Measurements from ENCODE around the gene EPM2A. TPM values are rescaled to one million over a fixed set of nuclear protein-coding genes. Genes with fewer than 3 reads are reported as not detected.
"Not testable (repeated sequence)": the region's sequence is repeated elsewhere in the genome, so short reads cannot be mapped to it uniquely, and the experiment has no call there.

The EPM2A gene
- total RNA-seq, 2 experiments from 2014 or later, result 6.4 to 8.5 TPM

GRCh38 chr6:145744619-145745018, 9.3 kb upstream of the EPM2A start:
- Mint-ChIP-seq H3K4me1 (ENCODE audit: low read depth) (peaks cover 3% of the 10 kb centered on the region), H3K27ac (no peak overlapping the region), H3K4me3 (no peak overlapping the region), H3K9me3 (no peaks in the 10 kb centered on the region), H3K36me3 (peaks cover 2% of the 10 kb centered on the region), H3K27me3 (no peaks in the 10 kb centered on the region)
- CTCF ChIA-PET, result no interaction called here
- intact Hi-C loops (cut with micrococcal nuclease), result no loop called here
- POLR2A ChIA-PET, result interaction anchor here (1.5 kb wide), 1 partner anchor 10 kb away, joined by 4 read pairs; the partner anchor contains the start of gene EPM2A
- DNase-seq, result no peak

GRCh38 chr6:145743332-145743731, 8.0 kb upstream of the EPM2A start:
- intact Hi-C loops (cut with micrococcal nuclease), result no loop called here
- ChIA-PET CTCF (no interaction called here), POLR2A (interaction anchor here (1.5 kb wide), 1 partner anchor 9 kb away, joined by 4 read pairs; the partner anchor contains the start of gene EPM2A)
- Mint-ChIP-seq H3K4me3 (no peak overlapping the region), H3K27me3 (no peaks in the 10 kb centered on the region), H3K27ac (no peak overlapping the region), H3K9me3 (no peaks in the 10 kb centered on the region), H3K4me1 (ENCODE audit: low read depth) (no peaks in the 10 kb centered on the region), H3K36me3 (peaks cover 2% of the 10 kb centered on the region)
- DNase-seq, result no peak

- H3K9me3 Mint-ChIP-seq; H3K4me1 Mint-ChIP-seq (ENCODE audit: low read depth); H3K27ac Mint-ChIP-seq; CTCF ChIA-PET; H3K4me3 Mint-ChIP-seq; POLR2A ChIA-PET; intact Hi-C loops (cut with micrococcal nuclease); DNase-seq; H3K27me3 Mint-ChIP-seq; H3K36me3 Mint-ChIP-seq: not testable (repeated sequence)
Observed at GRCh38 chr6:145742472-145742871, 7.2 kb upstream of the EPM2A start.

DNA sequence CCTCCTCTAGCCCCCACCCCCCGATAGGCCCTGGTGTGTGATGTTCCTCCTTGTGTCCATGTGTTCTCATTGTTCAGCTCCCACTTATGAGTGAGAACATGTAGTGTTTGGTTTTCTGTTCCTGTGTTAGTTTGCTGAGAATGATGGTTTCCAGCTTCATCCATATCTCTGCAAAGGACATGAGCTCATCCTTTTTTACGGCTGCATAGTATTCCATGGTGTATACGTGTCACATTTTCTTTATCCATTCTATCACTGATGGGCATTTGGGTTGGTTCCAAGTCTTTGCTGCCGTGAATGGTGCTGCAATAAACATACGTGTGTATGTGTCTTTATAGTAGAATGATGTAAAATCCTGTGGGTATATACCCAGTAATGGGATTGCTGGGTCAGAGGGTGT, 4.4 kb upstream of the EPM2A start:
- CTCF ChIA-PET; POLR2A ChIA-PET; DNase-seq; H3K9me3 Mint-ChIP-seq; H3K4me1 Mint-ChIP-seq (ENCODE audit: low read depth); H3K4me3 Mint-ChIP-seq; H3K27me3 Mint-ChIP-seq; H3K27ac Mint-ChIP-seq; H3K36me3 Mint-ChIP-seq: not testable (repeated sequence)
- intact Hi-C loops (cut with micrococcal nuclease), result loop anchor here (10.0 kb wide), 5 partner anchors 365 to 1465 kb away; partner anchors contain the start of gene STXBP5

- Mint-ChIP-seq H3K36me3 (no peaks in the 10 kb centered on the region), H3K27ac (no peak overlapping the region), H3K4me1 (ENCODE audit: low read depth) (peaks cover 10% of the 10 kb centered on the region), H3K4me3 (no peak overlapping the region), H3K9me3 (no peaks in the 10 kb centered on the region), H3K27me3 (no peaks in the 10 kb centered on the region)
- intact Hi-C loops (cut with micrococcal nuclease), result loop anchor here (10.0 kb wide), 5 partner anchors 363 to 1467 kb away; partner anchors contain the start of gene STXBP5
- DNase-seq, result no peak
- POLR2A ChIA-PET, result no interaction called here
- CTCF ChIA-PET, result no interaction called here
Observed at GRCh38 chr6:145738265-145738664, 2.9 kb upstream of the EPM2A start.

GRCh38 chr6:145736661-145737144, 1.4 kb upstream of the EPM2A start:
- H3K4me3 Mint-ChIP-seq, result peak overlapping the region; percentile 23
- no peaks in the 10 kb centered on the region for H3K9me3 Mint-ChIP-seq
- no peaks in the 10 kb centered on the region for H3K27me3 Mint-ChIP-seq
- intact Hi-C loops (cut with micrococcal nuclease), result loop anchor here (1.0 to 10.0 kb wide), 6 partner anchors 78 to 1468 kb away; partner anchors contain the start of genes FBXO30 and STXBP5
- H3K36me3 Mint-ChIP-seq, result no peaks in the 10 kb centered on the region
- peaks cover 14% of the 10 kb centered on the region for H3K4me1 Mint-ChIP-seq (ENCODE audit: low read depth)
- ChIA-PET POLR2A (interaction anchor here (0.6 to 1.4 kb wide), 2 partner anchors 227 to 1189 kb away, joined by 4 to 5 read pairs; partner anchors contain the start of gene SHPRH), CTCF (interaction anchor here (1.1 kb wide), 1 partner anchor 192 kb away, joined by 6 read pairs; no protein-coding TSS in a partner anchor)
- DNase-seq, result no peak
- peak overlapping the region; percentile 54 for H3K27ac Mint-ChIP-seq

- intact Hi-C loops (cut with micrococcal nuclease), result loop anchor here (1.0 to 10.0 kb wide), 6 partner anchors 230 to 1470 kb away; partner anchors contain the start of genes SHPRH and STXBP5
Observed at GRCh38 chr6:145734486-145735355, 599 bp downstream of the EPM2A start.

DNA sequence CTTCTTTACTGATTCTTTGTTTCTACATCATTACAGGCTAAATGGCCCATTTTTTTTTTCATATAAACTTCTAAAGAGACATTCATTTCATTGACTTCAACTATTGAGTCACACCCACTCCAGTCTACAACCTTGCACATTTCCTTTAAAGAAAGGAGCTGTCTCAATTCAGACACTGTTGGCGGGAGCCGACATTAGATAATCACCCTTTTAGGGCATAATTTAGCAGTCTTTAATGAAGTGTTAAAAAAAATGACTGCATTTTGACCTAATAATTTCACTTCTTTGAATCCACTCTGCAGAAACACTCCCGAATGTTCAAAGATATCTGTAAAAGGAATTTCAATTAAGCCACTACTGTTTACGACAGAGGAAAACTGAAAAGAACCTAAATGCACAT, 1.5 kb downstream of the EPM2A start:
- DNase-seq, result no peak
- H3K36me3 Mint-ChIP-seq, result peaks cover 11% of the 10 kb centered on the region
- peaks cover 13% of the 10 kb centered on the region for H3K9me3 Mint-ChIP-seq
- intact Hi-C loops (cut with micrococcal nuclease), result loop anchor here (10.0 kb wide), 5 partner anchors 359 to 1471 kb away; partner anchors contain the start of gene STXBP5
- H3K27ac Mint-ChIP-seq, result no peak overlapping the region
- CTCF ChIA-PET, result no interaction called here
- peaks cover 22% of the 10 kb centered on the region for H3K4me1 Mint-ChIP-seq (ENCODE audit: low read depth)
- H3K4me3 Mint-ChIP-seq, result peak overlapping the region; percentile 39
- no peaks in the 10 kb centered on the region for H3K27me3 Mint-ChIP-seq
- POLR2A ChIA-PET, result no interaction called here

More at GRCh38 chr6:145734486-145735355, 599 bp downstream of the EPM2A start:
- ChIA-PET POLR2A (interaction anchor here (0.7 to 2.2 kb wide), 8 partner anchors 9 to 231 kb away, joined by 3 to 37 read pairs (median 4); partner anchors contain the start of genes FBXO30 and SHPRH), CTCF (interaction anchor here (0.6 to 1.5 kb wide), 2 partner anchors 31 to 80 kb away, joined by 3 to 10 read pairs; partner anchors contain the start of gene FBXO30)
- H3K36me3 Mint-ChIP-seq, result peaks cover 7% of the 10 kb centered on the region
- no peaks in the 10 kb centered on the region for H3K27me3 Mint-ChIP-seq
- H3K4me3 Mint-ChIP-seq, result peak overlapping the region; percentile 89
- H3K9me3 Mint-ChIP-seq, result peaks cover 4% of the 10 kb centered on the region
- H3K27ac Mint-ChIP-seq, result peak overlapping the region; percentile 95
- DNase-seq, result peak; percentile 81
- H3K4me1 Mint-ChIP-seq (ENCODE audit: low read depth), result peaks cover 22% of the 10 kb centered on the region

- Mint-ChIP-seq H3K4me1 (ENCODE audit: low read depth) (peaks cover 26% of the 10 kb centered on the region), H3K4me3 (no peak overlapping the region), H3K27ac (no peak overlapping the region), H3K9me3 (peaks cover 18% of the 10 kb centered on the region), H3K27me3 (no peaks in the 10 kb centered on the region), H3K36me3 (peaks cover 14% of the 10 kb centered on the region)
- ChIA-PET CTCF (no interaction called here), POLR2A (no interaction called here)
- intact Hi-C loops (cut with micrococcal nuclease), result loop anchor here (10.0 kb wide), 5 partner anchors 358 to 1472 kb away; partner anchors contain the start of gene STXBP5
- DNase-seq, result no peak
Observed at GRCh38 chr6:145733207-145733606, 2.1 kb downstream of the EPM2A start.

- Mint-ChIP-seq H3K27ac (no peak overlapping the region), H3K9me3 (peaks cover 24% of the 10 kb centered on the region), H3K36me3 (peaks cover 18% of the 10 kb centered on the region), H3K4me1 (ENCODE audit: low read depth) (peaks cover 26% of the 10 kb centered on the region), H3K27me3 (no peaks in the 10 kb centered on the region), H3K4me3 (no peak overlapping the region)
- intact Hi-C loops (cut with micrococcal nuclease), result loop anchor here (10.0 kb wide), 5 partner anchors 357 to 1473 kb away; partner anchors contain the start of gene STXBP5
- DNase-seq, result peak; percentile 32
- ChIA-PET CTCF (no interaction called here), POLR2A (no interaction called here)
Observed at GRCh38 chr6:145731447-145731846, 3.9 kb downstream of the EPM2A start.

- intact Hi-C loops (cut with micrococcal nuclease), result loop anchor here (5.0 to 10.0 kb wide), 6 partner anchors 355 to 1475 kb away; partner anchors contain the start of gene STXBP5
- DNase-seq, result no peak
- peaks cover 22% of the 10 kb centered on the region for H3K36me3 Mint-ChIP-seq
- no peak overlapping the region for H3K4me3 Mint-ChIP-seq
- H3K9me3 Mint-ChIP-seq, result peaks cover 26% of the 10 kb centered on the region
- H3K4me1 Mint-ChIP-seq (ENCODE audit: low read depth), result peaks cover 34% of the 10 kb centered on the region
- no peaks in the 10 kb centered on the region for H3K27me3 Mint-ChIP-seq
- H3K27ac Mint-ChIP-seq, result no peak overlapping the region
- POLR2A ChIA-PET, result no interaction called here
- CTCF ChIA-PET, result no interaction called here
Observed at GRCh38 chr6:145729887-145730286, 5.4 kb downstream of the EPM2A start.

Measured in activated CD4-positive, alpha-beta memory T cell treated with anti-CD3 and anti-CD28 coated beads for 36 hours (primary cell).